ENCODE measurements around the gene RGL2. TPM values are rescaled to one million over a fixed set of nuclear protein-coding genes. Genes with fewer than 3 reads are reported as not detected.

Gene RGL2
- total RNA-seq, 3 donors from 2014 or later = 38.9 to 151 (median 103) TPM

DNA sequence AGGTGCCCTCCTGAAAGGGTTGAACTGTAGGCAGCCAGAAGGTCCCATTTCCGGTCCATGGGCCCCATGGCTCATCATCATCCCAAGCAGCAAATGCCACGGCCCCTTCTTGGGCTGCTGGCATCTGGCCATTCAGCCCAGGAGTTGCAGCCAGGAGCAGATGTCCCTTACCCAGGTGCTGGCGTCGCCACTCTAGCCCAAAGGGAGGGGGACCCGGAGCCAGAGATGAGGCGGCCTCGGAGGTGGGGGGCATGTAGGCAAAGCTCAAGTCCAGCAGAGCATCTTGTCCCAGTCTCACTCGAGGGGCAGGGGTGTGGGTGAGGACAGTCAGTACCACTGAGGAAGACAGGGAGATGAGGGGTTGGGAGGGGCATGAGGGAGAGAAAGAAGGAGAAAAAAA, 6.3 kb upstream of the RGL2 start:
- Histone ChIP-seq H3K9me3 (no peaks in the 10 kb centered on the region), H3K4me1 (no peaks in the 10 kb centered on the region), H3K4me3 (no peak overlapping the region), H3K27me3 (no peaks in the 10 kb centered on the region), H3K27ac (no peak overlapping the region), H3K36me3 (no peaks in the 10 kb centered on the region)
- DNase-seq (ENCODE audit: low spot score in 2 of 2) = no peak
- TF ChIP-seq CTCF (IDR thresholded peaks at IDR 0.05) = no peak
- TF ChIP-seq POLR2A (IDR thresholded peaks at IDR 0.05) = no peak
- no peak for TF ChIP-seq POLR2AphosphoS5 (IDR thresholded peaks at IDR 0.05)
- intact Hi-C loops (cut with DNase I; ENCODE audit: low total_unique reads) = no loop called here

DNA sequence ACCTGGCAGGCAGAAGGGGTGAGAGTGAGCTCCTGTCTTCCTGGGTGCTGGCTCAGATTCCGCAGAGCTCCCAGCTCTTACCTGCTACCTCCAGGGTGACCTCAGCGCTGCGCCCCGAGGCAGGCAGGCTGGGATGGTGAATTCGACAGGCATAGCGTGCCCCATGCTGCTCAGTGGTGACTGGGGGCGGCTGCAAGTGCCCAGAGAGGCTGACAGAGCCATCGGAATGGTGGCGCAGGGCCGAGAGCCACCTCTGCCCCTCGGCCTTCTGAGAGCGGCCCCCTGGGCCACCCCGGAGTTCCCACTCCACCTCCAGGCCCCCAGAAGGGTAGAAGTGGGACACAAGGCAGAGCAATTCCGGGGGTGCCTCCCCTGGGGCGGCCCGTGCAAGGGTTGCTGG, 5.5 kb upstream of the RGL2 start:
- Histone ChIP-seq H3K4me1 (no peaks in the 10 kb centered on the region), H3K36me3 (no peaks in the 10 kb centered on the region), H3K27me3 (no peaks in the 10 kb centered on the region), H3K4me3 (no peak overlapping the region), H3K27ac (peak overlapping the region in 1 of 2 donors; percentile 2), H3K9me3 (no peaks in the 10 kb centered on the region)
- no peak for DNase-seq (ENCODE audit: low spot score in 2 of 2)
- TF ChIP-seq CTCF (IDR thresholded peaks at IDR 0.05) (no peak), POLR2AphosphoS5 (IDR thresholded peaks at IDR 0.05) (no peak), POLR2A (IDR thresholded peaks at IDR 0.05) (no peak)
- intact Hi-C loops (cut with DNase I; ENCODE audit: low total_unique reads) = no loop called here

DNA sequence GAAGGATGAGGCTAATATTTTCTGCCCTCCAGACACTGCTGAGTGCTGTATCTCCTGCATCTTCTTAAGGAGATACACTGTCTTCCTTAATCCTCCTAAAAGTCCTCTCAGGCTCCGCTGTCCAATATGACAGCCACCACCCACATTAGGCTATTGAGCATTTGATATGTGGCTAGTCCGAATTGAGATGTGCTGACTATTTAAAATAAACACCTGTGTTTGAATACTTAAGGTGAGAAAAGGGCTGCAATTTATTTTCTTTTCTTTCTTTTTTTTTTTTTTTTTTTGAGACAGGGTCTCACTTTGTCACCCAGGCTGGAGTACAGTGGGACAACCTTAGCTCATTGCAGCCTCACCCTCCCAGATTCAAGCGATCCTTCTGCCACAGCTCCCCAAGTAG, 3.1 kb upstream of the RGL2 start:
- Histone ChIP-seq H3K27ac (no peak overlapping the region), H3K27me3 (no peaks in the 10 kb centered on the region), H3K4me3 (no peak overlapping the region), H3K36me3 (no peaks in the 10 kb centered on the region), H3K9me3 (no peaks in the 10 kb centered on the region), H3K4me1 (peaks cover 0 to 6% of the 10 kb centered on the region in 2 donors)
- DNase-seq (ENCODE audit: low spot score in 2 of 2) = no peak
- intact Hi-C loops (cut with DNase I; ENCODE audit: low total_unique reads) = no loop called here
- TF ChIP-seq POLR2AphosphoS5 (IDR thresholded peaks at IDR 0.05) (no peak), POLR2A (IDR thresholded peaks at IDR 0.05) (no peak), CTCF (IDR thresholded peaks at IDR 0.05) (no peak)

DNA sequence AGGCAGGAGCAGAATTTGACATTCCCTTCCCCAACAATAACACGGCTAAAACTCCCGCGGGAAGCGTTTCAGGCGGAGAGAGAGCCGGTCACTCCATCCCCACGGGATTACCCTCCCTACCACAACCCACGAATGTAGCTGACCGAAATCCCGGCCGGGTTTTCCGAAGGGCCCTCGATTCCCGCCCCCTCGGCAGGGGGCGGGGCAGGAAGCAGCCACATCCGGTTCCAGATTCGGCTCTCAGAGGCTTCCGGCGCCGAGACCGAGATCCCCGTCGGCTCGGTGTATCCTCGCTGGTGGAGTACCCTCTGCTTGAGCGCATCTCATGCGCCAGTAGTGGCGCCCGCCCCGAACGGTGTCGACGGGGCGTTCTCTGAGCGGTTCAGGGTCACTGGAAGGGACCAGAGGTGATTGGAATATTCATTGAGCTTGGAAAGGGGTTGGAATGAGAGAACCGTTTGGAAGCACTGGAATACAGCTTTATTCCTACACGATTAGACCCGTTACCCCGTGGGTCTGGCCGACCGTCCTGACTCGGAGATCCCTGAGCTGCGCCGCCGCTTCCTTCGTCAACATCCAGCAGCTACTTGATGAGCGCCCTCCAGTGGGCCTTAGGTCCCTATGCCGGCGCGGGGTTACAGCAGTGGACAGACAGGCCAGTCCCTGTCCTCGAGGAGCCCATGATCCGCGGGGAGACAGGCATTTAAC, 649 bp upstream of the RGL2 start:
- Histone ChIP-seq H3K4me1 (peaks cover 0 to 6% of the 10 kb centered on the region in 2 donors), H3K27me3 (no peaks in the 10 kb centered on the region), H3K4me3 (peak overlapping the region; percentile 79 to 91 (median 87)), H3K27ac (peak overlapping the region; percentile 98 to 99), H3K9me3 (no peaks in the 10 kb centered on the region), H3K36me3 (no peaks in the 10 kb centered on the region)
- intact Hi-C loops (cut with DNase I; ENCODE audit: low total_unique reads) = no loop called here
- TF ChIP-seq POLR2A (IDR thresholded peaks at IDR 0.05) (peak; percentile 84), POLR2AphosphoS5 (IDR thresholded peaks at IDR 0.05) (peak; percentile 91 to 95 (median 92)), CTCF (IDR thresholded peaks at IDR 0.05) (peak; percentile 35 to 75 (median 64))
- peak; percentile 86 to 92 for DNase-seq (ENCODE audit: low spot score in 2 of 2)

- no peaks in the 10 kb centered on the region for H3K9me3 ChIP-seq
- TF ChIP-seq CTCF (IDR thresholded peaks at IDR 0.05) (no peak), POLR2A (IDR thresholded peaks at IDR 0.05) (peak; percentile 84), POLR2AphosphoS5 (IDR thresholded peaks at IDR 0.05) (peak; percentile 84 to 90 (median 85))
- DNase-seq (ENCODE audit: low spot score in 2 of 2) = peak; percentile 88 to 92
- H3K27ac ChIP-seq = peak overlapping the region; percentile 98 to 99
- no peaks in the 10 kb centered on the region for H3K27me3 ChIP-seq
- intact Hi-C loops (cut with DNase I; ENCODE audit: low total_unique reads) = no loop called here
- H3K4me3 ChIP-seq = peak overlapping the region; percentile 79 to 91 (median 87)
- peaks cover 0 to 6% of the 10 kb centered on the region in 2 donors for H3K4me1 ChIP-seq
- H3K36me3 ChIP-seq = no peaks in the 10 kb centered on the region
Measured at GRCh38 chr6:33297956-33298772, 578 bp downstream of the RGL2 start.

Measured in breast epithelium (tissue), 4 donors.